Islet of Langerhans (tissue), 1 donor: ENCODE data around the gene SLC9C1.
A peak's percentile ranks its signal among the peaks of the same experiment; 100 is the strongest.

Experiments used
- FAIRE-seq: peaks from one replicate; lab custom pipeline; 2011; peaks lifted over from hg19 to GRCh38; lab: Jason Lieb, UNC

The SLC9C1 gene

DNA sequence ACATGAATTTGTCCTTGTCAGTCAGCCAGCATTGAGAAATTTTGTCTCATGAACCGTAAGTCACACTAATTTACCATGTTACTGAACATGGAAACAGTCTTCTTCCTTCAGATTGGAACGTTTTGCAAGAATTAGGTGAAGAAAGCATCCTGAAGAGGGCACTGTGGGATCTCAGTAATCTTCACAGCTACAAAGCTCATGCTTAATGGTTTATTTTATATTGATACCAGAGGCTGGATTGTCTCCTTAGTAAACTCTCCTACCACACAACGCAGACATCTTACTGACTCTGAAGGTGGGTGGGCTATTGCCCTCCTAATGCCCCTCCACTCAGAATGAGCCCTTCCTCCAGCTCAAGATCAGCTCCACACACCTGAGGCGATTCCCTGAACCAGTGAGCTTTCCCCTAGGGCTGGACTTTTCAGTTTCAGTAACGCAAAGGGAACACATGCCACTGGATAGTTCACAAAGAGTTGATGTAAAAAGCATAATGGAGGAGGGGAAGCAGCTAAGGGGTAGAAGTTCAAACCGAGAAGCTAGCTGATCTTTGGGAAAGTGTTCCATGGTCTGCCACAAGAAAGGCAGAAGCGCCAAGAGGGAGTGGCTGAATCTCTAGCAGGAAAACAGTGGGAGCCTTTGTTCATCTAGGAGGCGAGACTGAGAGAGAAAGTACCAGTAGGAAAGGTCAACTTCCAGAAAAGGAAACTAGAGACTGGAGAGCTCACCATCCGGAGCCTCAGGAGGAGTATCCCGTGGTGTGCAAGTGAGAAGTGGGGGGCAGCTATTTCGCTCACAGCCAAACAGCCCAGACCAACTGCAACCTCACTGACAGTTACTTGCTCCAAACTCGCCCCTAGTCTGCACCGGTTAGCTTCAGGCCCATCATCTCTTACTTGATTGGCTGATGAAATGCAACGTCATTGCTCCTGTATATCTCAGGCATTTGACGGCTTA, at the start of gene SLC9C1:
Gene SLC9C1 (minus strand): TSS at position 849 of the 954 bp plus-strand sequence. CDS start 7,425 bp downstream, outside the sequence.
- FAIRE-seq, result peak; percentile 98

DNA sequence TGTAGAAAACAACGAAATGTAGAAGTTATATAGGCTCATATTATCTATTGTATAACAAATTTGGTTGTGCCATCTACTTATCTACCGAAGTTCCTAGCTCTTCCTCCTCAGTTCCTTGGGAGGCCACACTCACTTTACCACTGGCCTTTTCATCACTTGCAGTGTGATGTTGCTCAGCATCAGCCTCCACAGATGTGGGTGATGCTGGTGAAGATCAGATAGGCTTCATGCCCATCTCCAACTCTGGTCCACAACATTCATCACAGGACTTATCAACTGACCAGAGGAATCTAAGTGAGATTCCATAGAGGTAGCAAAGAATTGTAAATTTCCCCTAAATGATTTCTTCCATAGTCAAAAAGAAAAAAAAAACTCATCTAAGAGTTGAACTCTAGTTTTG, 47.4 kb upstream of the SLC9C1 start:
- no peak for FAIRE-seq

DNA sequence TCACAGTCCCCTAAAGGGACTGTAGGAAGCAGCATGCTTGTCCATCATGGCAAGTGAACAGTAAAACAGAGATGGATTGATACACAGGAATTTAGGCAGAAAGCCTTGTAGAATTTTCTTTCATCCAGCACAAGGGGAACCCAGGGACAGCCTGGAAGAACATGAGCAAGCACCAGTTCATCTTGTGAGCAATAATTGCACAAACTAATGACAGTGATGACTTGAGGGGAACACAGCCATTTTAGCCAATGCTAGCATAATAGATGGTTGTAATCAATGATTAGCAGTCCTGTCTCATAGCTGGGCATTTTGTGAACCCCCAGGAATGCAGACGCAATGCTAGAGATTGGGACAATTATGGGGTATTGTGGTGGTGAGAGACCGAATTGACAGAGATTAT, 45.6 kb upstream of the SLC9C1 start:
- FAIRE-seq, result no peak

GRCh38 chr3:112339134-112339533, 45.1 kb upstream of the SLC9C1 start:
- peak; percentile 9 for FAIRE-seq

- FAIRE-seq, result no peak
Observed at GRCh38 chr3:112338727-112339056, 44.7 kb upstream of the SLC9C1 start.

GRCh38 chr3:112338021-112338726, 44.2 kb upstream of the SLC9C1 start:
- peak; percentile 90 for FAIRE-seq

GRCh38 chr3:112335434-112335781, 41.4 kb upstream of the SLC9C1 start:
- no peak for FAIRE-seq

GRCh38 chr3:112334691-112335433, 40.8 kb upstream of the SLC9C1 start:
- no peak for FAIRE-seq

DNA sequence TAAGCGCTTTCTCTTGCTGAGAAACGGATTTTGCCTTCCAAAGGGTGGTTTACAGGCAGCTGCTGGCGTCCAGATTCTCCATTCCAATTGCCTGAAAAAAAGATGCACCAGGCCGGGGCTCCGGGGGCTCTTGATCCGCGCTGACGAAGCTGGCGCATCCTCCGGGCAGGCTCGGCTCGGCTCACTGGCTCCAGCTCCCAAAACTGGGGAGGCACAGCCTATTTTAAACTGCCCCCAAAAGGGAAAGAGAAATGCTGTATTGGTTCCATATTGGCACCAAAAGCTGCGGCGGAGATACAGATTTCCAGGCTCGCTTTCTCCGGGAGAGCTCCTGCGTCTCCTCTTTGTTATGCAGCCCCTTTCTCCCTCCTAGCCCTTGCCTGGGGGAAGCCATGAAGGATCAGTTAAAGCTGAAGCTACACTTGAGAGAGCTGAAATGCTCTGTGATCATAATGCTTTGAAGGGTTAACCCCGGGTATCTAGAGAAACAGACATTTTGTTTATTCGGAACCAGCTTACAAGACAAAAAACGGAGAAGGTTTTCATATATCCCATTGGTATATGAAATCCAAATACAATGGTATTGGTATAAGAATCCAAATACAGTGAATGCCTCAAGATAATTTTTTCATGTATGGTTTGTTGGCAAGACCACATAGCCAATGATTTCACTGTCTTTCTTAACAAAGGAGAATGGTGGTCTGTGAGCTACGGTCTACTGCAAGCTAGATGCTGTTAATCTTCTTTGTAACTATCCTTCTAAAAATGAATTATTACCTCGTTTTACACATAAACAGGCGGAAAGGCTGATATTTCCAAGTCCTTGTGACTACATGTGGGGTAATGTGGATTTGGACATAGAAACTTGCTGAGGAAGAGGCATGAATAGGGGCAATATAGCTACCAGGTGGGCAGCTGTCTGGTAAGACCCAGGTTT, 39.6 kb upstream of the SLC9C1 start:
- FAIRE-seq, result peak; percentile 71

GRCh38 chr3:112333002-112333380, 39.0 kb upstream of the SLC9C1 start, which contains the start of gene CD200:
CD200 (plus strand) TSS chr3:112333156; CDS start chr3:112333213, 57 bp downstream.
- FAIRE-seq, result no peak

DNA sequence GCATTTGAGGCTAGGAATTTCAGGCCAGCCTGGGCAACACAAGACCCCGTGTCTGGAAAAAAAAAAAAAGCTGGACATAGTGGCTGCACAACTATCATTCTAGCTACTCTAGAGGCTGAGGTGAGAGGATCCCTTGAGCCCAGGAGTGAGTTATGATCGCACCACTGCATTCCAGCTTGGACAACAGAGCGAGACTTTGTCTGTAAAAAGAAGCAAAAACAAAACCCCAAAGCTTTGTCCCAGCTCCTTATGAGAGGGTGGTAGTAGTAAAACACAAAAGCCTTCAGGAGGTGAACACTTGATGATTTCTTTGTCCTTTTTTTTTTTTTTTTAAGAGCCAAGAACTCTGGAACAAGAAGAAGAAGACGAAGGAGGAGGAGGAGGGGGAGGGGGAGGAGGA, 37.8 kb upstream of the SLC9C1 start:
- no peak for FAIRE-seq

GRCh38 chr3:112327371-112327951, 33.4 kb upstream of the SLC9C1 start:
- peak; percentile 93 for FAIRE-seq

GRCh38 chr3:112321867-112322652, 28.0 kb upstream of the SLC9C1 start:
- FAIRE-seq, result peak; percentile 95

- FAIRE-seq, result no peak
Observed at GRCh38 chr3:112320691-112321090, 26.7 kb upstream of the SLC9C1 start.

- FAIRE-seq, result peak; percentile 38
Observed at GRCh38 chr3:112319516-112320276, 25.7 kb upstream of the SLC9C1 start.

- peak; percentile 68 for FAIRE-seq
Observed at GRCh38 chr3:112315791-112316190, 21.8 kb upstream of the SLC9C1 start.

GRCh38 chr3:112314649-112315048, 20.6 kb upstream of the SLC9C1 start:
- no peak for FAIRE-seq

DNA sequence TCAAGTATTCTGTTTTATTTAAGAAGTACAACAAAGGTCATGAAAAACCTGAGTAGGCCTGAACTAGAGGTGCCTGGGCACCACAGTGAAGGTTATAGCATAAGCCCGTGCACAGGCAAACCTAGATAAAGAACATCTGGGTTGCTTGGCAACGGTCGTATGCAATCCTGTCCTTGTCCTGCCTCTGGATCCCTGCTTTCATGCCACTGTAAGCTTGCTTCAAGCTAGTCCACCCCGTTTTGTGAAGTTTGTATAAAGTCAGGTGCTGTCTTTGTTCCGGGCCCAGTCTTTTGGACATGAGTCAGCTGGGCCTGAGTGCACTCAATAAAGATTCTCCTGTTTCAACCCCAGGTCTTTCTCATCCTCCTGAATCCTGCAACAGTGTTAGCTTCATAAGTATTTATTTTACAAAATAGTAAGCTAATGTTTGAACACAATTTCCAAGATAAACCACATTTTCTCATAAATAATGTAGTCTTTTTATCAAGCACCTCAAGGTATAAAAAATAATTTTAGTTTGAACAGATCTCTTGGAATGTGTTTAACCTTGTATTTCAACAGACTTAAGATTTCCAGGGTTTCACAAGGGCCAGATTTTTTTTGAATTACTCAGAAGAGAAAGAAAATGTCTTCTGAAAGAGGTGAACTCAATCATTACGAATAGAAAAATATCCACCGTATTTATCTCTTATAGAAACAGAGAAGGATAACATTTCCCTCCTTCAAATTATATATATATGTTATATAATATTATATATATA, 14.3 kb upstream of the SLC9C1 start:
- FAIRE-seq, result peak; percentile 91

- FAIRE-seq, result peak; percentile 74
Observed at GRCh38 chr3:112307557-112307956, 13.5 kb upstream of the SLC9C1 start.
